ENCODE results near the gene C1orf122. TPM values are rescaled to one million over a fixed set of nuclear protein-coding genes. Genes with fewer than 3 reads are reported as not detected.
A peak's percentile ranks its signal among the peaks of the same experiment; 100 is the strongest.

The C1orf122 gene
- total and polyA plus RNA-seq, 4 donors: 4.5 to 45.1 (median 18.2) TPM

DNA sequence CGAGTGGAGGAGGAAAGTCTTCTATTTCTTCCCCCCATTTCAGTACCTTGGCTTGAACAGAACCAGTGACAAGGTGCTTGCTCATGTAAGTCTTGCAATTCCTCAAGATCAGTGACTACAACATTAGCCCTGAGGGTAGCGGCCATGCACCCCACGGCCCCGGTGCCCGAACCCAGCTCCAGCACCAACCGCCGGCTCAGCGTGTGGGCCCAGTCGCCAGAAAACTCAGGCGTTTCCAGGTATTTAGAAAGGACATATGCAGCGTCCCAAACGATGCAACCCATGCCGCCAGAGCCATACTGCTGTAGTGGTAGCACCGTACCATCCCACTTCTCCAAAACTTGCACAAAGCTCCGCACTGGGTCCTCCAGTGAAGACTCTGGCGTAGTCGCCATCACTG, 25.1 kb upstream of the C1orf122 start:
- TF ChIP-seq, protein P1, sequence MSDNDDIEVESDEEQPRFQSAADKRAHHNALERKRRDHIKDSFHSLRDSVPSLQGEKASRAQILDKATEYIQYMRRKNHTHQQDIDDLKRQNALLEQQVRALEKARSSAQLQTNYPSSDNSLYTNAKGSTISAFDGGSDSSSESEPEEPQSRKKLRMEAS (IDR thresholded peaks at IDR 0.05): no peak
- H3K27me3 ChIP-seq (ENCODE audit: control insufficient read depth in 4 of 4, insufficient read depth in 4 of 4, low read length in 3 of 4): peaks cover 0 to 2% (median 0%) of the 10 kb centered on the region in 4 donors
- WGBS: 78% methylated on average over 17 of the region's 17 CpGs

GRCh38 chr1:37792943-37793686, 14.5 kb upstream of the C1orf122 start:
- WGBS: 38% methylated on average over 36 of the region's 36 CpGs
- Histone ChIP-seq H3K27ac (ENCODE audit: low read depth in 1 of 2, low read length in 2 of 2) (no peak overlapping the region), H3K9me3 (ENCODE audit: control insufficient read depth in 4 of 4, low read length in 3 of 4) (no peaks in the 10 kb centered on the region), H3K36me3 (ENCODE audit: control insufficient read depth in 4 of 4, insufficient read depth in 3 of 4, low read depth in 1 of 4, low read length in 3 of 4) (peaks cover 0 to 4% (median 2%) of the 10 kb centered on the region in 4 donors), H3K4me3 (ENCODE audit: low read depth in 1 of 3, low read length in 3 of 3) (peak overlapping the region in 1 of 3 donors; percentile 70), H3K4me1 (ENCODE audit: control insufficient read depth in 4 of 4, insufficient read depth in 4 of 4, low read length in 3 of 4) (peaks cover 7 to 21% (median 9%) of the 10 kb centered on the region in 4 donors), H3K9ac (ENCODE audit: low read depth in 1 of 2, low read length in 2 of 2) (no peak overlapping the region), H3K27me3 (ENCODE audit: control insufficient read depth in 4 of 4, insufficient read depth in 4 of 4, low read length in 3 of 4) (peaks cover 0 to 2% (median 0%) of the 10 kb centered on the region in 4 donors)
- no peak for DNase-seq (ENCODE audit: low spot score)
- TF ChIP-seq FOXA2 (IDR thresholded peaks at IDR 0.05) (no peak), NR2F2 (IDR thresholded peaks at IDR 0.05) (no peak), RXRA (IDR thresholded peaks at IDR 0.05) (no peak), TAF1 (conservative IDR thresholded peaks at IDR 0.05) (no peak), YY1 (IDR thresholded peaks at IDR 0.05) (no peak), REST (IDR thresholded peaks at IDR 0.05) (no peak)
- TF ChIP-seq, protein P2, sequence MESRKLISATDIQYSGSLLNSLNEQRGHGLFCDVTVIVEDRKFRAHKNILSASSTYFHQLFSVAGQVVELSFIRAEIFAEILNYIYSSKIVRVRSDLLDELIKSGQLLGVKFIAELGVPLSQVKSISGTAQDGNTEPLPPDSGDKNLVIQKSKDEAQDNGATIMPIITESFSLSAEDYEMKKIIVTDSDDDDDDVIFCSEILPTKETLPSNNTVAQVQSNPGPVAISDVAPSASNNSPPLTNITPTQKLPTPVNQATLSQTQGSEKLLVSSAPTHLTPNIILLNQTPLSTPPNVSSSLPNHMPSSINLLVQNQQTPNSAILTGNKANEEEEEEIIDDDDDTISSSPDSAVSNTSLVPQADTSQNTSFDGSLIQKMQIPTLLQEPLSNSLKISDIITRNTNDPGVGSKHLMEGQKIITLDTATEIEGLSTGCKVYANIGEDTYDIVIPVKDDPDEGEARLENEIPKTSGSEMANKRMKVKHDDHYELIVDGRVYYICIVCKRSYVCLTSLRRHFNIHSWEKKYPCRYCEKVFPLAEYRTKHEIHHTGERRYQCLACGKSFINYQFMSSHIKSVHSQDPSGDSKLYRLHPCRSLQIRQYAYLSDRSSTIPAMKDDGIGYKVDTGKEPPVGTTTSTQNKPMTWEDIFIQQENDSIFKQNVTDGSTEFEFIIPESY (IDR thresholded peaks at IDR 0.05): no peak
- TF ChIP-seq, protein P1 (IDR thresholded peaks at IDR 0.05): no peak

More for the DNA sequence above, 25.1 kb upstream of the C1orf122 start:
- Histone ChIP-seq H3K4me3 (ENCODE audit: low read depth in 1 of 3, low read length in 3 of 3) (no peak overlapping the region), H3K4me1 (ENCODE audit: control insufficient read depth in 4 of 4, insufficient read depth in 4 of 4, low read length in 3 of 4) (no peaks in the 10 kb centered on the region), H3K36me3 (ENCODE audit: control insufficient read depth in 4 of 4, insufficient read depth in 3 of 4, low read depth in 1 of 4, low read length in 3 of 4) (no peaks in the 10 kb centered on the region), H3K9ac (ENCODE audit: low read depth in 1 of 2, low read length in 2 of 2) (no peak overlapping the region), H3K27ac (ENCODE audit: low read depth in 1 of 2, low read length in 2 of 2) (no peak overlapping the region), H3K9me3 (ENCODE audit: control insufficient read depth in 4 of 4, low read length in 3 of 4) (no peaks in the 10 kb centered on the region)
- no peak for DNase-seq (ENCODE audit: low spot score)

DNA sequence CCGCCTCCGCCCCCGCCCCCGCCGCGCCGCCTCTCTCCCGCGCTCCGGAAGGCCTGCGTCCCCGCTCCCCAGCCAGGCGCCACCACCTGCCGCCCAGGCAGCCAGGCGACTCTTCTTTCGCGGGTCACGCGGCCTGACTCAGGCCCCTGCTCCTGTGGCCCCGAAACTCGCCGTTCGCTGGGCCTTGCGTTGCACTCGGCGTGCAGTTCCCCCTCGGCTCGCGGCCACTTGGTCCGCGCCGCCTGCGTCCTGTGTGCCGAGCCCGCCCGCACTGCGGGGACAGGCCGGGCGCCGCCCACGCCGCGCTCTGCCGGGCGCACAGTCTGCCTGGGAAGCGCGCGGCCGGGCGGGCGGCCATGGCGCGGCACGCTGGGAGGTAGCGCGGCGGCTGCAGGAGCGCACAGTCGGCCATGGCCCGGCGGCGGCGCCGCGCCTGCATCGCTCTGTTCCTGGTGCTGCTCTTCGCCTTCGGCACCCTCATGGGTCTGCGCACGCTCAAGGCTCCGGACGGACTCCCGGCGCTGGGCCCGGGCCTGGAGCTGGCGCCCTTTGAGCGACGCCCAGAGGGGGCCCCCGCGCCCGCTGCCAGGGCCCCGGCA, 13.7 kb upstream of the C1orf122 start, which contains the start of gene MANEAL:
TSS of gene MANEAL (plus strand) at position 75 of the 599 bp plus-strand sequence. CDS start at position 411, 336 bp downstream.
- H3K27ac ChIP-seq (ENCODE audit: low read depth in 1 of 2, low read length in 2 of 2): no peak within 1 kb of the TSS

More for the DNA sequence above, 13.7 kb upstream of the C1orf122 start, which contains the start of gene MANEAL:
- peak within 1 kb of the TSS; percentile 56 to 70 (median 67) for H3K4me3 ChIP-seq (ENCODE audit: low read depth in 1 of 3, low read length in 3 of 3)
- no peak for TF ChIP-seq REST (IDR thresholded peaks at IDR 0.05)
- no peak for TF ChIP-seq TAF1 (conservative IDR thresholded peaks at IDR 0.05)
- no peak for TF ChIP-seq CTCF (IDR thresholded peaks at IDR 0.05; ENCODE audit: low read depth, low read length, missing input control)
- no peak for TF ChIP-seq HNF4G (IDR thresholded peaks at IDR 0.05)
- no peak for TF ChIP-seq RXRA (IDR thresholded peaks at IDR 0.05)
- TF ChIP-seq RAD21 (IDR thresholded peaks at IDR 0.05): no peak
- TF ChIP-seq FOXA2 (IDR thresholded peaks at IDR 0.05): no peak
- no peak within 1 kb of the TSS for H3K9ac ChIP-seq (ENCODE audit: low read depth in 1 of 2, low read length in 2 of 2)
- DNase-seq (ENCODE audit: low spot score): no peak
- H3K9me3 ChIP-seq (ENCODE audit: control insufficient read depth in 4 of 4, low read length in 3 of 4): no peaks in the 10 kb centered on the region
- peaks cover 7 to 21% (median 9%) of the 10 kb centered on the region in 4 donors for H3K4me1 ChIP-seq (ENCODE audit: control insufficient read depth in 4 of 4, insufficient read depth in 4 of 4, low read length in 3 of 4)
- H3K36me3 ChIP-seq (ENCODE audit: control insufficient read depth in 4 of 4, insufficient read depth in 3 of 4, low read depth in 1 of 4, low read length in 3 of 4): peaks cover 0 to 5% (median 2%) of the 10 kb centered on the region in 4 donors
- under 1% methylated on average over 82 of the region's 82 CpGs for WGBS
- H3K27me3 ChIP-seq (ENCODE audit: control insufficient read depth in 4 of 4, insufficient read depth in 4 of 4, low read length in 3 of 4): no peaks in the 10 kb centered on the region
